Activated T-helper 2 cell treated with anti-CD3 and anti-CD28 coated beads, Interferon-gamma antibody, Interleukin-2, Interleukin-4, amounts not matched to agents 10 μg/mL and 5 μg/mL and 100 μg/mL, durations not matched to agents 14 hours and 24 hours and 36 hours (primary cell): ENCODE results near the gene SPIB. TPM values are rescaled to one million over a fixed set of nuclear protein-coding genes. Genes with fewer than 3 reads are reported as not detected.
A peak's percentile ranks its signal among the peaks of the same experiment; 100 is the strongest.

Experiments used
- DNase-seq: peaks from one replicate; pipeline ENCODE4 v3.0.0; 2021; ENCODE audit warnings: low spot score
- H3K27ac Mint-ChIP-seq: one replicate; pipeline ENCODE4 v1.8.0; 2021; ENCODE audit warnings: mixed read lengths
- H3K27me3 Mint-ChIP-seq: one replicate; pipeline ENCODE4 v1.8.0; 2021; ENCODE audit warnings: low read depth, mixed read lengths
- H3K36me3 Mint-ChIP-seq: one replicate; pipeline ENCODE4 v1.8.0; 2021; ENCODE audit warnings: low read depth, mixed read lengths
- H3K4me1 Mint-ChIP-seq: one replicate; pipeline ENCODE4 v1.8.0; 2021; ENCODE audit warnings: low read depth, mixed read lengths
- H3K4me3 Mint-ChIP-seq: one replicate; pipeline ENCODE4 v1.8.0; 2021; ENCODE audit warnings: low read depth, mild to moderate bottlenecking, moderate library complexity, mixed read lengths
- H3K9me3 Mint-ChIP-seq: one replicate; pipeline ENCODE4 v1.8.0; 2021; ENCODE audit warnings: mixed read lengths
- intact Hi-C: fragments of 100-400 bp; cut with micrococcal nuclease; formaldehyde crosslinking; loops from one replicate; pipeline ENCODE4 v1.15.1; 2023
- total RNA-seq: library from RNA; stranded (reverse); gene quantifications from 2 replicates; pipeline ENCODE4 v1.2.3, GENCODE V29; 2022

SPIB gene
- total RNA-seq, 1 donor from 2014 or later = 0.66 TPM

DNA sequence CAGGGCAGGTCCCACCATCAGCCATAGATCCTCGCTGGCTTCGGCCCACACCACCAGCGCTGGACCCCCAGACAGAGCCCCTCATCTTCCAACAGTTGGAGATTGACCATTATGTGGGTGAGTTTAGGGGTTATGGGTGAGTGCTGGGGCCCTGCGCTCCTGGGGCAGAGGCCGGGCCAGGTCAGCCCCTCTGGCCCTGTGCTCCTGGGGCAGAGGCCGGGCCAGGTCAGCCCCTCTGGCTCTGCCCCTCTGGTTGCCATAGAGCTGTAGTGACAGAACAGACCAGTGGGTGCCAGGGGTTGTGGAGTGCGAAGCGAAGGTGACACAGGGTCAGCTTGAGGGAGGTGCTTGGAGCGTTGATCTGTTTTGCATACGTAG lies 19.4 kb upstream of the SPIB start:
- intact Hi-C loops = no loop called here
- DNase-seq = no peak
- Mint-ChIP-seq H3K9me3 (no peaks in the 10 kb centered on the region), H3K36me3 (peaks cover 36% of the 10 kb centered on the region), H3K4me3 (no peak overlapping the region), H3K4me1 (no peaks in the 10 kb centered on the region), H3K27me3 (no peaks in the 10 kb centered on the region), H3K27ac (no peak overlapping the region)

DNA sequence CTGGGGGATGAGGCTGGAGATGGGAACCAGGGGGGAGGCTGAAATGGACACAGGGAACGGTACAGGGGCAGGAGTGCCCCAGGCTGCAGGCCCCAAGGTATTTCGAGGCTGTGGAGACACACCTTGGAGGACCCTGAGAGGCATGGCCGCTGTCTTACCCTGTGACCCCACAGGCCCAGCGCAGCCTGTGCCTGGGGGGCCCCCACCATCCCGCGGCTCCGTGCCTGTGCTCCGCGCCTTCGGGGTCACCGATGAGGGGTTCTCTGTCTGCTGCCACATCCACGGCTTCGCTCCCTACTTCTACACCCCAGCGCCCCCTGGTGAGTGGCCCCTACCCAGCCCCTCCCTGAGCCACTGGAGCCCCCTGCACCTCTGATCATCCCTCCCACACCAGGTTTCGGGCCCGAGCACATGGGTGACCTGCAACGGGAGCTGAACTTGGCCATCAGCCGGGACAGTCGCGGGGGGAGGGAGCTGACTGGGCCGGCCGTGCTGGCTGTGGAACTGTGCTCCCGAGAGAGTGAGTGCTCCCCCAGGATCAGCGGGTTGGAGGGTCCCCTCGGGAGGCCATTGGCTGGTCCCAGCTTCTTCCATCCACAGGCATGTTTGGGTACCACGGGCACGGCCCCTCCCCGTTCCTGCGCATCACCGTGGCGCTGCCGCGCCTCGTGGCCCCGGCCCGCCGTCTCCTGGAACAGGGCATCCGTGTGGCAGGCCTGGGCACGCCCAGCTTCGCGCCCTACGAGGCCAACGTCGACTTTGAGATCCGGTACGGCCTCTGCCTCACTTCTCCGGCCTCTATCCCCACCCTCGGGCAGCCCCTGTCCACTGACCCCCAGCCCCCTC lies 16.9 kb upstream of the SPIB start:
- intact Hi-C loops = no loop called here
- Mint-ChIP-seq H3K4me3 (no peak overlapping the region), H3K36me3 (peaks cover 46% of the 10 kb centered on the region), H3K4me1 (no peaks in the 10 kb centered on the region), H3K27ac (no peak overlapping the region), H3K9me3 (no peaks in the 10 kb centered on the region), H3K27me3 (no peaks in the 10 kb centered on the region)
- DNase-seq = no peak

DNA sequence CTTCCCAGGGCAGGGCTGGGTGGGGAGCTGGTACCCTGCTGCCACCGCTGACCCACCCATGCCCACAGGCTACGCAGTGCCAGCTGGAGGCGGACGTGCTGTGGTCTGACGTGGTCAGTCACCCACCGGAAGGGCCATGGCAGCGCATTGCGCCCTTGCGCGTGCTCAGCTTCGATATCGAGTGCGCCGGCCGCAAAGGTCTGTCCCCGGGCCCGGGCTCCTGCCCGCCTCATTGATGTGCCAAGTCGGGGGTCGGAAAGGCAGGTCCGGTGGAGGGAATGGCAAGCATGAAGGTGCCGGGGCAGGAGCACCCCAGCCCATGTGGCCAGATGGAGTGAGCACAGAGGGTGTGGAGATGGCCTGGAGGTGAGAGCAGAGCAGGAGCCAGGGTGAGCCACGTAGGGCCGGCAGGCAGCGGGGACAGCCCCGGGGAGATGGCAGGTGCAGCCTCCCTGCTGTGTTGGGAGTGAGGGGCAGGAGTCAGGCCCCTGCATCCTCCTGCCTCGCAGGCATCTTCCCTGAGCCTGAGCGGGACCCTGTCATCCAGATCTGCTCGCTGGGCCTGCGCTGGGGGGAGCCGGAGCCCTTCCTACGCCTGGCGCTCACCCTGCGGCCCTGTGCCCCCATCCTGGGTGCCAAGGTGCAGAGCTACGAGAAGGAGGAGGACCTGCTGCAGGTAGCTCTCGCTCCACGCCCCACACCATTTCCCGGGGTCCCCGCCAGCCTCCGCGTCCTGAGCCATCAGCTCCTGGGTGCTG lies 16.0 kb upstream of the SPIB start:
- Mint-ChIP-seq H3K27ac (no peak overlapping the region), H3K4me1 (no peaks in the 10 kb centered on the region), H3K9me3 (no peaks in the 10 kb centered on the region), H3K36me3 (peaks cover 49% of the 10 kb centered on the region), H3K4me3 (no peak overlapping the region), H3K27me3 (no peaks in the 10 kb centered on the region)
- intact Hi-C loops = no loop called here
- DNase-seq = no peak

- H3K4me1 Mint-ChIP-seq = no peaks in the 10 kb centered on the region
- H3K9me3 Mint-ChIP-seq = no peaks in the 10 kb centered on the region
- H3K27me3 Mint-ChIP-seq = no peaks in the 10 kb centered on the region
- peaks cover 52% of the 10 kb centered on the region for H3K36me3 Mint-ChIP-seq
- H3K27ac Mint-ChIP-seq = no peak overlapping the region
- intact Hi-C loops = no loop called here
- no peak overlapping the region for H3K4me3 Mint-ChIP-seq
- no peak for DNase-seq
Measured at GRCh38 chr19:50406156-50406820, 12.4 kb upstream of the SPIB start.

- intact Hi-C loops = no loop called here
- H3K36me3 Mint-ChIP-seq = peaks cover 49% of the 10 kb centered on the region
- H3K27me3 Mint-ChIP-seq = no peaks in the 10 kb centered on the region
- H3K4me1 Mint-ChIP-seq = no peaks in the 10 kb centered on the region
- DNase-seq = no peak
- no peak overlapping the region for H3K27ac Mint-ChIP-seq
- no peaks in the 10 kb centered on the region for H3K9me3 Mint-ChIP-seq
- no peak overlapping the region for H3K4me3 Mint-ChIP-seq
Measured at GRCh38 chr19:50406829-50407228, 11.9 kb upstream of the SPIB start.

GRCh38 chr19:50409347-50409746 lies 9.4 kb upstream of the SPIB start:
- no peak for DNase-seq
- intact Hi-C loops = no loop called here
- no peak overlapping the region for H3K4me3 Mint-ChIP-seq
- no peaks in the 10 kb centered on the region for H3K4me1 Mint-ChIP-seq
- no peaks in the 10 kb centered on the region for H3K27me3 Mint-ChIP-seq
- H3K36me3 Mint-ChIP-seq = peaks cover 44% of the 10 kb centered on the region
- no peak overlapping the region for H3K27ac Mint-ChIP-seq
- H3K9me3 Mint-ChIP-seq = no peaks in the 10 kb centered on the region

- no peak for DNase-seq
- Mint-ChIP-seq H3K27ac (no peak overlapping the region), H3K4me1 (no peaks in the 10 kb centered on the region), H3K27me3 (no peaks in the 10 kb centered on the region), H3K9me3 (no peaks in the 10 kb centered on the region), H3K4me3 (no peak overlapping the region), H3K36me3 (peaks cover 46% of the 10 kb centered on the region)
- intact Hi-C loops = no loop called here
Measured at GRCh38 chr19:50410109-50410508, 8.6 kb upstream of the SPIB start.

- no peak for DNase-seq
- peaks cover 29% of the 10 kb centered on the region for H3K36me3 Mint-ChIP-seq
- intact Hi-C loops = no loop called here
- no peaks in the 10 kb centered on the region for H3K9me3 Mint-ChIP-seq
- H3K4me1 Mint-ChIP-seq = no peaks in the 10 kb centered on the region
- H3K27ac Mint-ChIP-seq = no peak overlapping the region
- H3K27me3 Mint-ChIP-seq = no peaks in the 10 kb centered on the region
- H3K4me3 Mint-ChIP-seq = no peak overlapping the region
Measured at GRCh38 chr19:50412419-50412818, 6.3 kb upstream of the SPIB start.

GRCh38 chr19:50413096-50413495 lies 5.6 kb upstream of the SPIB start:
- DNase-seq = no peak
- Mint-ChIP-seq H3K9me3 (no peaks in the 10 kb centered on the region), H3K27me3 (no peaks in the 10 kb centered on the region), H3K4me1 (no peaks in the 10 kb centered on the region), H3K27ac (no peak overlapping the region), H3K36me3 (peaks cover 29% of the 10 kb centered on the region), H3K4me3 (no peak overlapping the region)
- intact Hi-C loops = no loop called here

DNA sequence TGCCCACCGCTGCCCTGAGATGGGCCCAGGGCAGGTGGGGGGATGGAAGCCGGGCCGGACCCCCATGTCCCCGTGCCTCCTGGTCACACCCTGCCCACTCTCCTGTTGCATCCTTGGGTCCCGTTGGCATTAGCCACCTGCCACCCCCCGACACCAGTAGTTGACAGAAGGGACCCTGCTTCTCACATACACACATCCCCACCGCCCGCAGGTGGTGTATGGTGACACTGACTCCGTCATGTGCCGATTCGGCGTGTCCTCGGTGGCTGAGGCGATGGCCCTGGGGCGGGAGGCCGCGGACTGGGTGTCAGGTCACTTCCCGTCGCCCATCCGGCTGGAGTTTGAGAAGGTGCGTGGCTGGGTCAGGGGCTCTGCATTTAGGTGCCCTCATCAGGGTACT lies 5.2 kb upstream of the SPIB start:
- no peak for DNase-seq
- intact Hi-C loops = no loop called here
- Mint-ChIP-seq H3K9me3 (no peaks in the 10 kb centered on the region), H3K27ac (no peak overlapping the region), H3K27me3 (no peaks in the 10 kb centered on the region), H3K4me3 (no peak overlapping the region), H3K36me3 (peaks cover 28% of the 10 kb centered on the region), H3K4me1 (no peaks in the 10 kb centered on the region)

DNA sequence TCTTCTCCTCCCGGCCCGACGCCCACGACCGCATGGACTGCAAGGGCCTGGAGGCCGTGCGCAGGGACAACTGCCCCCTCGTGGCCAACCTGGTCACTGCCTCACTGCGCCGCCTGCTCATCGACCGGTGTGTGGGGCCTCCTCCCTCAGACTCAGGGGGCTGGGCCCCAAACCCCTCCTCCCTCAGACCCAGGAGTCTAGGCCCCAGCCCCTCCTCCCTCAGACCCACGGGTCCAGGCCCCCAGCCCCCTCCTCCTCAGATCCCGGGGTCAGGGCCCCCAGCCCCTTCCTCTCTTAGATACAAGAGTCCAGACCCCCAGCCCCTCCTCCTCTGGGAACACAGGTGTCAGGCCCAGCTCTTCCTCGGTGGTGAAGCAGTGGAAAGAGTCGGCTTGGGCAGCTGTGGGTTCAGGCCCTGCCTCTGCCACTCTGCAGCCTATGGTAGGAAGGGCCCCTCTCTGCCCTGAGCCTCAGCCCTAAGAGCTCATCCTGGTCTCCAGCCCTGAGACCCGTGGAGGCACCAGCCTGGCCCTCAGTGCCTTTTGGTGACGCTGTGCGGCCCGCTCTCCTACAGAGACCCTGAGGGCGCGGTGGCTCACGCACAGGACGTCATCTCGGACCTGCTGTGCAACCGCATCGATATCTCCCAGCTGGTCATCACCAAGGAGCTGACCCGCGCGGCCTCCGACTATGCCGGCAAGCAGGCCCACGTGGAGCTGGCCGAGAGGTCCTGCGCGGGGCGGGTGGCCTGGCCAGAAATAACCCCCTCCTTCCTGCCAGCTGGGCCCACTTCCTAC lies 3.7 kb upstream of the SPIB start:
- intact Hi-C loops = loop anchor here (1.0 kb wide), 1 partner anchor 58 kb away; no protein-coding TSS in a partner anchor
- H3K27ac Mint-ChIP-seq = peak overlapping the region; percentile 62
- peaks cover 28% of the 10 kb centered on the region for H3K36me3 Mint-ChIP-seq
- H3K4me1 Mint-ChIP-seq = peaks cover 7% of the 10 kb centered on the region
- peak; percentile 60 for DNase-seq
- H3K27me3 Mint-ChIP-seq = peaks cover 7% of the 10 kb centered on the region
- no peak overlapping the region for H3K4me3 Mint-ChIP-seq
- H3K9me3 Mint-ChIP-seq = no peaks in the 10 kb centered on the region

DNA sequence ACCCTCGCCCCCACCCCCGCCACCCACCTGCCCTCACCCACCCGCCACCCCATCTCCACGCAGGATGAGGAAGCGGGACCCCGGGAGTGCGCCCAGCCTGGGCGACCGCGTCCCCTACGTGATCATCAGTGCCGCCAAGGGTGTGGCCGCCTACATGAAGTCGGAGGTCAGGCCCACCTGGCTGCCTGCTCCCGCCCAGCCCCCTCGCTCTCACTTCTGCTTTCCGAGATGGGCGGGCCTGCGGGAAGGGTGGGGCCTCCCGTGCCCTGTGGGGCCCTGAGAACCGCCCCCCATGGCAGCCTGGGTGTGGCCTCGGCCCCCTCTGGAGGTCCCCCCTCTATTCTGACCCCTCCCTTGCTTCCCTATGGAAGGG lies 3.1 kb upstream of the SPIB start:
- intact Hi-C loops = no loop called here
- Mint-ChIP-seq H3K27ac (no peak overlapping the region), H3K27me3 (peaks cover 10% of the 10 kb centered on the region), H3K36me3 (peaks cover 22% of the 10 kb centered on the region), H3K9me3 (no peaks in the 10 kb centered on the region), H3K4me3 (no peak overlapping the region), H3K4me1 (peaks cover 10% of the 10 kb centered on the region)
- no peak for DNase-seq
